ENCODE results near the gene MFSD8. TPM values are rescaled to one million over a fixed set of nuclear protein-coding genes. Genes with fewer than 3 reads are reported as not detected.

Gene MFSD8
- total RNA-seq = 10 to 100 TPM; 20.0 to 21.3 TPM

GRCh38 chr4:127965062-127965802 is at the start of gene MFSD8, which contains the start of gene ABHD18:
Gene MFSD8, minus strand, starts transcription at chr4:127965173. Its CDS starts 40 bp downstream, at chr4:127965133.
Gene ABHD18, plus strand, starts transcription at chr4:127965406. Its CDS starts 17,550 bp downstream, at chr4:127982956.

GRCh38 chr4:127880763-127881562 is 84.0 kb downstream of the MFSD8 start, which contains the start of gene PLK4:
Gene PLK4, plus strand, starts transcription at chr4:127880893. Its CDS starts 242 bp downstream, at chr4:127881135.

Other genes with a start within 250 kb of the MFSD8 start
- gene SLC25A31, start 234.8 kb downstream of the MFSD8 start, total RNA-seq = not detected
- under 1 TPM; 0.30 to 0.31 TPM for gene HSPA4L, start 182.9 kb downstream of the MFSD8 start, total RNA-seq
- 10 to 100 TPM; 40.1 to 40.8 TPM for gene PLK4, start 84.3 kb downstream of the MFSD8 start, total RNA-seq
- 10 to 100 TPM; 26.4 to 26.8 TPM for gene ABHD18, start 233 bp upstream of the MFSD8 start, total RNA-seq
- 10 to 100 TPM; 15.3 to 16.8 TPM for gene LARP1B, start 96.1 kb upstream of the MFSD8 start, total RNA-seq

All from activated naive CD4-positive, alpha-beta T cell treated with anti-CD3 and anti-CD28 coated beads, Interleukin-2, amount 10 ng/mL, durations not matched to agents 5 hours and 36 hours (primary cell).